ENCODE results near the gene TULP1. TPM values are rescaled to one million over a fixed set of nuclear protein-coding genes. Genes with fewer than 3 reads are reported as not detected.

The TULP1 gene
- total RNA-seq, 1 experiment from 2014 or later, result not detected

- intact Hi-C loops (cut with micrococcal nuclease), result no loop called here
- no TSS peak for BruUV-seq (replicated peaks)
- Mint-ChIP-seq H3K9me3 (ENCODE audit: unreplicated experiment) (no peaks in the 10 kb centered on the region), H3K27me3 (ENCODE audit: insufficient read depth, unreplicated experiment) (no peaks in the 10 kb centered on the region), H3K4me3 (ENCODE audit: unreplicated experiment) (no peak overlapping the region), H3K4me1 (ENCODE audit: insufficient read depth, unreplicated experiment) (peaks cover 9% of the 10 kb centered on the region), H3K27ac (ENCODE audit: low read depth, unreplicated experiment) (no peak overlapping the region), H3K36me3 (ENCODE audit: insufficient read depth, unreplicated experiment) (peaks cover 64% of the 10 kb centered on the region)
- no peak for DNase-seq (ENCODE audit: unreplicated experiment)
- ChIA-PET CTCF (no interaction called here), POLR2A (interaction anchor here (1.1 to 10.3 kb wide), 2 partner anchors 10 to 21 kb away, joined by 4 to 198 read pairs; partner anchors contain the start of gene FANCE)
- no peak for TF ChIP-seq CTCF (IDR thresholded peaks at IDR 0.05; ENCODE audit: unreplicated experiment)
These were observed 37.6 kb downstream of the TULP1 start for GRCh38 chr6:35474942-35475570.

- Mint-ChIP-seq H3K27me3 (ENCODE audit: insufficient read depth, unreplicated experiment) (no peaks in the 10 kb centered on the region), H3K27ac (ENCODE audit: low read depth, unreplicated experiment) (no peak overlapping the region), H3K9me3 (ENCODE audit: unreplicated experiment) (no peaks in the 10 kb centered on the region), H3K4me3 (ENCODE audit: unreplicated experiment) (no peak overlapping the region), H3K4me1 (ENCODE audit: insufficient read depth, unreplicated experiment) (peaks cover 13% of the 10 kb centered on the region), H3K36me3 (ENCODE audit: insufficient read depth, unreplicated experiment) (peaks cover 71% of the 10 kb centered on the region)
- DNase-seq (ENCODE audit: unreplicated experiment), result no peak
- no TSS peak for BruUV-seq (replicated peaks)
- no peak for TF ChIP-seq CTCF (IDR thresholded peaks at IDR 0.05; ENCODE audit: unreplicated experiment)
- intact Hi-C loops (cut with micrococcal nuclease), result no loop called here
- ChIA-PET CTCF (no interaction called here), POLR2A (interaction anchor here (1.1 to 10.3 kb wide), 4 partner anchors 9 to 20 kb away, joined by 4 to 198 read pairs (median 18); partner anchors contain the start of gene FANCE)
These were observed 38.4 kb downstream of the TULP1 start for GRCh38 chr6:35474131-35474941.

GRCh38 chr6:35473850-35474130 is 38.9 kb downstream of the TULP1 start:
- Mint-ChIP-seq H3K36me3 (ENCODE audit: insufficient read depth, unreplicated experiment) (peaks cover 76% of the 10 kb centered on the region), H3K27ac (ENCODE audit: low read depth, unreplicated experiment) (no peak overlapping the region), H3K27me3 (ENCODE audit: insufficient read depth, unreplicated experiment) (no peaks in the 10 kb centered on the region), H3K4me1 (ENCODE audit: insufficient read depth, unreplicated experiment) (peaks cover 13% of the 10 kb centered on the region), H3K9me3 (ENCODE audit: unreplicated experiment) (no peaks in the 10 kb centered on the region), H3K4me3 (ENCODE audit: unreplicated experiment) (no peak overlapping the region)
- ChIA-PET CTCF (no interaction called here), POLR2A (interaction anchor here (0.9 to 10.3 kb wide), 4 partner anchors 9 to 95 kb away, joined by 3 to 198 read pairs (median 18); partner anchors contain the start of gene FANCE)
- no peak for TF ChIP-seq CTCF (IDR thresholded peaks at IDR 0.05; ENCODE audit: unreplicated experiment)
- no peak for DNase-seq (ENCODE audit: unreplicated experiment)
- intact Hi-C loops (cut with micrococcal nuclease), result no loop called here
- BruUV-seq (replicated peaks), result no TSS peak

GRCh38 chr6:35473075-35473849 is 39.4 kb downstream of the TULP1 start:
- TF ChIP-seq CTCF (IDR thresholded peaks at IDR 0.05; ENCODE audit: unreplicated experiment), result no peak
- CTCF ChIA-PET, result interaction anchor here (0.6 to 1.0 kb wide), 3 partner anchors 79 to 1271 kb away, joined by 3 to 4 read pairs (median 3); no protein-coding TSS in a partner anchor
- Mint-ChIP-seq H3K27ac (ENCODE audit: low read depth, unreplicated experiment) (no peak overlapping the region), H3K9me3 (ENCODE audit: unreplicated experiment) (no peaks in the 10 kb centered on the region), H3K27me3 (ENCODE audit: insufficient read depth, unreplicated experiment) (no peaks in the 10 kb centered on the region), H3K4me3 (ENCODE audit: unreplicated experiment) (no peak overlapping the region), H3K36me3 (ENCODE audit: insufficient read depth, unreplicated experiment) (peaks cover 81% of the 10 kb centered on the region), H3K4me1 (ENCODE audit: insufficient read depth, unreplicated experiment) (peaks cover 13% of the 10 kb centered on the region)
- POLR2A ChIA-PET, result interaction anchor here (0.7 to 10.3 kb wide), 6 partner anchors 10 to 175 kb away, joined by 3 to 198 read pairs (median 18); partner anchors contain the start of genes DEF6, FANCE and TEAD3
- no TSS peak for BruUV-seq (replicated peaks)
- intact Hi-C loops (cut with micrococcal nuclease), result no loop called here
- DNase-seq (ENCODE audit: unreplicated experiment), result no peak
